ENCODE measurements around the gene NLN. TPM values are rescaled to one million over a fixed set of nuclear protein-coding genes. Genes with fewer than 3 reads are reported as not detected.
A peak's percentile ranks its signal among the peaks of the same experiment; 100 is the strongest.

NLN gene
- total and polyA plus RNA-seq, 9 of the 15 experiments (the other 6 are each of a cell fraction or from before 2014, with no cell fraction given) = 6.9 to 45.2 (median 28.8) TPM

- TF ChIP-seq ZNF277 (CRISPR knock-in tag; IDR thresholded peaks at IDR 0.05; ENCODE audit: borderline replicate concordance) = no peak
- no peak for TF ChIP-seq PHTF2 (CRISPR knock-in tag; IDR thresholded peaks at IDR 0.05)
- no peak for TF ChIP-seq ZNF280B (CRISPR knock-in tag; IDR thresholded peaks at IDR 0.05)
- no peak for TF ChIP-seq SMARCE1 (IDR thresholded peaks at IDR 0.05)
- no peak for TF ChIP-seq SRSF3 (IDR thresholded peaks at IDR 0.05; ENCODE audit: insufficient read depth, low read length)
- no peak for TF ChIP-seq ZNF12 (CRISPR knock-in tag; IDR thresholded peaks at IDR 0.05)
- TF ChIP-seq PHB2 (IDR thresholded peaks at IDR 0.05; ENCODE audit: low read depth) = no peak
- no peak for TF ChIP-seq SNRNP70 (optimal IDR thresholded peaks at IDR 0.05; ENCODE audit: low read depth, low read length)
- no peak for TF ChIP-seq RAD51 (IDR thresholded peaks at IDR 0.05; ENCODE audit: borderline replicate concordance, low read depth)
- no peak for TF ChIP-seq L3MBTL2 (IDR thresholded peaks at IDR 0.05)
- TF ChIP-seq ZBTB9 (CRISPR knock-in tag; IDR thresholded peaks at IDR 0.05) = no peak
- TF ChIP-seq AFF4 (CRISPR knock-in tag; IDR thresholded peaks at IDR 0.05) = no peak
- no peak for TF ChIP-seq ZNF507 (tag; conservative IDR thresholded peaks at IDR 0.05)
- TF ChIP-seq KDM1A (IDR thresholded peaks at IDR 0.05) = peak in 1 of 2 experiments; percentile 14; a peak in 1 of 4 replicates
- no peak for TF ChIP-seq ZNF311 (CRISPR knock-in tag; IDR thresholded peaks at IDR 0.05)
- no peak for TF ChIP-seq HMG20A (CRISPR knock-in tag; conservative IDR thresholded peaks at IDR 0.05)
- TF ChIP-seq ZNF384 (IDR thresholded peaks at IDR 0.05; ENCODE audit: low read depth, low read length) = no peak
Observed at GRCh38 chr5:65722575-65723403, 784 bp downstream of the NLN start (continued).
